T-helper 17 cell (primary cell): Measurements from ENCODE around the gene CCL5. TPM values are rescaled to one million over a fixed set of nuclear protein-coding genes. Genes with fewer than 3 reads are reported as not detected.

ENCODE experiments used
- ATAC-seq: fragments of 150-1000 bp; cut with Tn5 transposase; 2 replicates; pipeline ENCODE4 v1.10.0; 2021; ENCODE audit warnings: mild to moderate bottlenecking, moderate library complexity
- DNase-seq, 3 donors: peaks; one replicate each; pipeline versions ENCODE4 v3.0.0 to v3.0.0-alpha.2; 2020 to 2021
- H3K9me3 ChIP-seq: one replicate; pipeline ENCODE4 v1.7.0; 2013; ENCODE audit warnings: low read length, mild to moderate bottlenecking; ENCODE audit not compliant: control insufficient read depth, poor library complexity, severe bottlenecking
- H3K27ac Mint-ChIP-seq: one replicate; pipeline ENCODE4 v1.8.0; 2022; ENCODE audit warnings: mild to moderate bottlenecking, moderate library complexity, mixed read lengths
- H3K27me3 Mint-ChIP-seq: one replicate; pipeline ENCODE4 v1.8.0; 2022; ENCODE audit warnings: mixed read lengths
- H3K36me3 Mint-ChIP-seq: one replicate; pipeline ENCODE4 v1.8.0; 2022; ENCODE audit warnings: low read depth, mixed read lengths
- H3K4me1 Mint-ChIP-seq: one replicate; pipeline ENCODE4 v1.8.0; 2022; ENCODE audit warnings: mild to moderate bottlenecking, mixed read lengths
- H3K4me3 Mint-ChIP-seq: one replicate; pipeline ENCODE4 v1.8.0; 2022; ENCODE audit warnings: mild to moderate bottlenecking, moderate library complexity, mixed read lengths
- total RNA-seq, 4 donors: library from RNA in 2 of 4; stranded (reverse) in 2 of 4; gene quantifications; one replicate each; pipeline ENCODE4 v1.2.3 and lab custom pipeline; 2022 to 2026

CCL5 gene
- total RNA-seq: 100 to 1,000 TPM in 1 of 2 donors, 10 to 100 TPM in 1; 15.6 to 202 TPM
- total RNA-seq (lab: John Stamatoyannopoulos, UW): 0.12 to 0.23 reads per million in 2 donors

- Mint-ChIP-seq H3K36me3 (no peaks in the 10 kb centered on the region), H3K27me3 (peaks cover 5% of the 10 kb centered on the region), H3K27ac (peak within 1 kb of the TSS; percentile 32), H3K4me3 (peak within 1 kb of the TSS; percentile 81), H3K4me1 (peaks cover 17% of the 10 kb centered on the region)
- DNase-seq (no peak), ATAC-seq (peak; percentile 64)
- no peaks in the 10 kb centered on the region for H3K9me3 ChIP-seq
Measured at GRCh38 chr17:35879773-35880654, at the start of gene CCL5. Gene CCL5 (minus strand): TSS chr17:35880360.

- peaks cover 2% of the 10 kb centered on the region for H3K36me3 Mint-ChIP-seq
- ATAC-seq: no peak
- H3K4me3 Mint-ChIP-seq: no peak overlapping the region
- DNase-seq: no peak
- H3K27me3 Mint-ChIP-seq: peaks cover 10% of the 10 kb centered on the region
- no peak overlapping the region for H3K27ac Mint-ChIP-seq
- no peaks in the 10 kb centered on the region for H3K9me3 ChIP-seq
- H3K4me1 Mint-ChIP-seq: peaks cover 5% of the 10 kb centered on the region
Measured at GRCh38 chr17:35927714-35928113, 47.6 kb upstream of the CCL5 start.

- Mint-ChIP-seq H3K27ac (no peak overlapping the region), H3K27me3 (peaks cover 4% of the 10 kb centered on the region), H3K4me1 (no peaks in the 10 kb centered on the region), H3K4me3 (no peak overlapping the region), H3K36me3 (peaks cover 2% of the 10 kb centered on the region)
- ATAC-seq: no peak
- DNase-seq: no peak
- no peaks in the 10 kb centered on the region for H3K9me3 ChIP-seq
Measured at GRCh38 chr17:35923609-35924114, 43.5 kb upstream of the CCL5 start.

- Mint-ChIP-seq H3K36me3 (no peaks in the 10 kb centered on the region), H3K27me3 (peaks cover 10% of the 10 kb centered on the region), H3K4me3 (no peak overlapping the region), H3K27ac (peak overlapping the region; percentile 57), H3K4me1 (no peaks in the 10 kb centered on the region)
- no peak for DNase-seq
- H3K9me3 ChIP-seq: no peaks in the 10 kb centered on the region
- no peak for ATAC-seq
Measured at GRCh38 chr17:35920229-35920628, 40.1 kb upstream of the CCL5 start.

GRCh38 chr17:35918665-35919064, 38.5 kb upstream of the CCL5 start:
- ATAC-seq (no peak), DNase-seq (no peak)
- Mint-ChIP-seq H3K4me1 (no peaks in the 10 kb centered on the region), H3K27ac (no peak overlapping the region), H3K36me3 (no peaks in the 10 kb centered on the region), H3K4me3 (no peak overlapping the region), H3K27me3 (peaks cover 10% of the 10 kb centered on the region)
- no peaks in the 10 kb centered on the region for H3K9me3 ChIP-seq

- ATAC-seq: no peak
- H3K4me1 Mint-ChIP-seq: no peaks in the 10 kb centered on the region
Measured at GRCh38 chr17:35917519-35918213, 37.5 kb upstream of the CCL5 start.

GRCh38 chr17:35915153-35915964, 35.2 kb upstream of the CCL5 start:
- no peaks in the 10 kb centered on the region for H3K36me3 Mint-ChIP-seq
- no peak overlapping the region for H3K27ac Mint-ChIP-seq
- H3K27me3 Mint-ChIP-seq: peaks cover 10% of the 10 kb centered on the region
- H3K4me1 Mint-ChIP-seq: no peaks in the 10 kb centered on the region
- no peak for ATAC-seq
- no peak overlapping the region for H3K4me3 Mint-ChIP-seq
- H3K9me3 ChIP-seq: no peaks in the 10 kb centered on the region
- DNase-seq: no peak

More at GRCh38 chr17:35917519-35918213, 37.5 kb upstream of the CCL5 start:
- no peak for DNase-seq
- H3K36me3 Mint-ChIP-seq: no peaks in the 10 kb centered on the region
- H3K9me3 ChIP-seq: no peaks in the 10 kb centered on the region
- peaks cover 10% of the 10 kb centered on the region for H3K27me3 Mint-ChIP-seq
- H3K4me3 Mint-ChIP-seq: no peak overlapping the region
- H3K27ac Mint-ChIP-seq: no peak overlapping the region

GRCh38 chr17:35914354-35914753, 34.2 kb upstream of the CCL5 start:
- Mint-ChIP-seq H3K36me3 (no peaks in the 10 kb centered on the region), H3K27ac (no peak overlapping the region), H3K27me3 (peaks cover 10% of the 10 kb centered on the region), H3K4me1 (no peaks in the 10 kb centered on the region), H3K4me3 (no peak overlapping the region)
- no peaks in the 10 kb centered on the region for H3K9me3 ChIP-seq
- DNase-seq (no peak), ATAC-seq (no peak)

- Mint-ChIP-seq H3K36me3 (no peaks in the 10 kb centered on the region), H3K4me1 (peaks cover 2% of the 10 kb centered on the region), H3K27me3 (peaks cover 16% of the 10 kb centered on the region), H3K4me3 (no peak overlapping the region), H3K27ac (no peak overlapping the region)
- ATAC-seq (no peak), DNase-seq (no peak)
- no peaks in the 10 kb centered on the region for H3K9me3 ChIP-seq
Measured at GRCh38 chr17:35913609-35914008, 33.4 kb upstream of the CCL5 start.

GRCh38 chr17:35912942-35913341, 32.8 kb upstream of the CCL5 start:
- no peak for ATAC-seq
- no peak overlapping the region for H3K4me3 Mint-ChIP-seq
- H3K36me3 Mint-ChIP-seq: no peaks in the 10 kb centered on the region

GRCh38 chr17:35912339-35912912, 32.3 kb upstream of the CCL5 start:
- Mint-ChIP-seq H3K27me3 (peaks cover 9% of the 10 kb centered on the region), H3K4me1 (peaks cover 2% of the 10 kb centered on the region), H3K4me3 (no peak overlapping the region), H3K27ac (no peak overlapping the region), H3K36me3 (no peaks in the 10 kb centered on the region)
- H3K9me3 ChIP-seq: no peaks in the 10 kb centered on the region
- ATAC-seq (no peak), DNase-seq (no peak)

More at GRCh38 chr17:35912942-35913341, 32.8 kb upstream of the CCL5 start:
- Mint-ChIP-seq H3K27me3 (peaks cover 14% of the 10 kb centered on the region), H3K4me1 (peaks cover 2% of the 10 kb centered on the region), H3K27ac (no peak overlapping the region)
- no peaks in the 10 kb centered on the region for H3K9me3 ChIP-seq
- no peak for DNase-seq

GRCh38 chr17:35909408-35909807, 29.2 kb upstream of the CCL5 start:
- Mint-ChIP-seq H3K4me1 (peaks cover 2% of the 10 kb centered on the region), H3K27me3 (peaks cover 25% of the 10 kb centered on the region), H3K36me3 (no peaks in the 10 kb centered on the region), H3K27ac (no peak overlapping the region), H3K4me3 (no peak overlapping the region)
- DNase-seq (no peak), ATAC-seq (no peak)
- no peaks in the 10 kb centered on the region for H3K9me3 ChIP-seq
